Tibial nerve (tissue), 4 donors: ENCODE measurements around the gene LRRN2. TPM values are rescaled to one million over a fixed set of nuclear protein-coding genes. Genes with fewer than 3 reads are reported as not detected.

Source experiments
- DNase-seq, 2 donors: peaks; one replicate each; pipeline ENCODE4 v3.0.0-alpha.2; 2019; ENCODE audit warnings: low spot score in 2 of 2
- H3K27ac ChIP-seq, 4 donors: fragments of 200-600 bp; sonication (generic) in 3 of 4; one replicate each; pipeline ENCODE4 v1.5.1; 2017 to 2019; ENCODE audit warnings: mild to moderate bottlenecking in 1 of 4
- H3K27me3 ChIP-seq, 2 donors: fragments of 200-600 bp; sonication (generic) in 1 of 2; one replicate each; pipeline versions ENCODE4 v1.5.1 to v1.6.0; 2017 to 2019
- H3K36me3 ChIP-seq, 3 donors: fragments of 200-600 bp; sonication (generic); one replicate each; pipeline ENCODE4 v1.5.1; 2018 to 2019
- H3K4me1 ChIP-seq, 4 donors: fragments of 200-600 bp; sonication (generic) in 3 of 4; one replicate each; pipeline ENCODE4 v1.5.1; 2017 to 2019
- H3K4me3 ChIP-seq, 4 donors: fragments of 200-600 bp; sonication (generic) in 3 of 4; one replicate each; pipeline ENCODE4 v1.5.1; 2017 to 2019; ENCODE audit warnings: mild to moderate bottlenecking in 1 of 4, moderate library complexity in 1 of 4
- H3K9me3 ChIP-seq, 4 donors: fragments of 200-600 bp; sonication (generic) in 3 of 4; one replicate each; pipeline ENCODE4 v1.5.1; 2017 to 2019
- CTCF ChIP-seq, 5 experiments: fragments of 200-600 bp in 3 of 5; fragments of 450-650 bp in 2 of 5; sonication (generic) in 3 of 5; IDR thresholded peaks; one replicate each; pipeline ENCODE4 v1.5.1; 2016 to 2019; ENCODE audit warnings: antibody characterized with exemption in 5 of 5, mild to moderate bottlenecking in 3 of 5, moderate library complexity in 2 of 5
- EP300 ChIP-seq, 2 donors: sonication (generic); formaldehyde crosslinking; IDR thresholded peaks; one replicate each; pipeline ENCODE4 v1.6.1; 2017; ENCODE audit warnings: antibody characterized with exemption in 2 of 2, mild to moderate bottlenecking in 1 of 2
- POLR2A ChIP-seq, 2 donors: fragments of 450-650 bp; IDR thresholded peaks; one replicate each; pipeline ENCODE4 v1.6.1; 2017; ENCODE audit warnings: antibody characterized with exemption in 2 of 2, mild to moderate bottlenecking in 2 of 2, moderate library complexity in 2 of 2
- WGBS, 2 donors: methylation state at CpG; one replicate each; pipeline ENCODE4 v1.1.5; 2018; 5-methylcytosine and 5-hydroxymethylcytosine counted together
- total RNA-seq, 4 donors: library from RNA; depleted of rRNA; stranded (reverse); fragments of >200 nt; gene quantifications; one replicate each; pipeline ENCODE4 v1.1.0, GENCODE V29; 2016

Gene LRRN2
- total RNA-seq, 4 donors from 2014 or later: 3.6 to 22.9 (median 14.5) TPM

DNA sequence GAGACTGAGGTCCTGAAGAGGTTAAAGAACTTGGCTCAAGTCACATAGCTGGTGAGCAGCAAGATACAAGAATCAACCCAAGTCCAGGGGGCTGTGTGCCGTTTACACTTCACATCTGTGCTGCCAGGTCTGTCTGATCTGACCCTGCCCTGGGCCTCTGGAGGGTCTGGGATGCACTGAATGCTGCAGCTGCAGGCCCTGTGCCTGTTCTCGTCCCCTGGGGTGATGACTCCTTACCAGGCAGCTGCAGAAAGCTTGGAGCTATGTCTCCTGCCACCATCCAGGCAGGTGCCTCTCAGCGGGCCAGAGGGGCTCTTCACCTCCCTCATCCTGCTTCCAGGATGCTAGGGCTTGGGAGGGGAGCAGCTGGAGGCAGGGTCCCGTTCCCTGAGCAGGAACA is 63.5 kb downstream of the LRRN2 start:
- H3K36me3 ChIP-seq: no peaks in the 10 kb centered on the region
- TF ChIP-seq EP300 (IDR thresholded peaks at IDR 0.05): no peak
- no peak for TF ChIP-seq CTCF (IDR thresholded peaks at IDR 0.05)
- TF ChIP-seq POLR2A (IDR thresholded peaks at IDR 0.05): no peak

GRCh38 chr1:204621396-204621795 is 64.1 kb downstream of the LRRN2 start:
- 75 to 83% methylated on average over 3 of the region's 3 CpGs for WGBS, 2 donors
- H3K36me3 ChIP-seq: no peaks in the 10 kb centered on the region
- no peak for TF ChIP-seq CTCF (IDR thresholded peaks at IDR 0.05)
- no peak for TF ChIP-seq POLR2A (IDR thresholded peaks at IDR 0.05)
- no peak for TF ChIP-seq EP300 (IDR thresholded peaks at IDR 0.05)
- H3K27me3 ChIP-seq: no peaks in the 10 kb centered on the region
- no peak overlapping the region for H3K27ac ChIP-seq
- H3K9me3 ChIP-seq: no peaks in the 10 kb centered on the region
- no peak overlapping the region for H3K4me3 ChIP-seq
- peaks cover 0 to 38% (median 7%) of the 10 kb centered on the region in 4 donors for H3K4me1 ChIP-seq
- no peak for DNase-seq

More for the DNA sequence above, 63.5 kb downstream of the LRRN2 start:
- H3K27me3 ChIP-seq: no peaks in the 10 kb centered on the region
- WGBS, 2 donors: 70 to 86% methylated on average over 3 to 4 of the region's 4 CpGs
- H3K4me1 ChIP-seq: peaks cover 0 to 38% (median 7%) of the 10 kb centered on the region in 4 donors
- H3K27ac ChIP-seq: no peak overlapping the region
- no peaks in the 10 kb centered on the region for H3K9me3 ChIP-seq
- no peak for DNase-seq
- H3K4me3 ChIP-seq: no peak overlapping the region

GRCh38 chr1:204619721-204620120 is 65.8 kb downstream of the LRRN2 start:
- Histone ChIP-seq H3K9me3 (no peaks in the 10 kb centered on the region), H3K27ac (no peak overlapping the region), H3K4me1 (peaks cover 0 to 32% (median 7%) of the 10 kb centered on the region in 4 donors), H3K4me3 (no peak overlapping the region), H3K36me3 (no peaks in the 10 kb centered on the region), H3K27me3 (no peaks in the 10 kb centered on the region)
- TF ChIP-seq POLR2A (IDR thresholded peaks at IDR 0.05): no peak
- no peak for TF ChIP-seq EP300 (IDR thresholded peaks at IDR 0.05)
- TF ChIP-seq CTCF (IDR thresholded peaks at IDR 0.05): no peak
- WGBS, 2 donors: 82 to 90% methylated on average over 6 to 10 of the region's 13 CpGs
- DNase-seq: no peak

DNA sequence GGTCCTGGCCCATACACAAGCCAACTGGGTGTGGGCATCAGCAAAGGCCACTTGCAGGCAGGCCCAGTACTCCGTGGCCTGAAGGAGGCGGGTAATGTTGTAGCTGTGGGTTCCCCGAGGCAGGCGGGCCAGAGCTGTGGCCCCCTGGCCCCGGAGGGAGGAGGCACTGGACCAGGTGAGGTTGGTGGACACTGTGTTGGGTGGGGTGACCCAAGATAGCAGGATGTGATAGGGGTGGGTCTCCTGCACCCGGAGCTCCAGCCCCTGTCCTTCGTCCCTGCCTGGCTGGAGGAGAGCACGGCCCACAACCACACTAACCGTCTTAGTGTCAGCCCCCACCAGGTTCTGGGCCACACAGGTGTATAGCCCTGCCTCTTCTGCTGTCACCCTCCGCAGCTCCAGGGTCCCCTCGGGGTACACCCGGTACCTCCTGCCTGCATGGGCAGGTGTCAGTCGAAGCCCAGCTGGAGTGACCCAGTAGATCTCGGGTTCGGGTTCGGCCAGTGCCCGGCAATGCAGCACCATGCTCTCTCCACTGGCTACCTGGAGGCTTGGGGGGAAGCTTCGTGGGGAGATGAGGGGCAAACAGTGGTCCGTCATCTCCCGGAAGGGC is 67.3 kb downstream of the LRRN2 start:
- no peak overlapping the region for H3K27ac ChIP-seq
- WGBS, 2 donors: 93 to 99% methylated on average over 20 of the region's 20 CpGs
- peaks cover 0 to 17% (median 3%) of the 10 kb centered on the region in 4 donors for H3K4me1 ChIP-seq
- DNase-seq: no peak
- H3K36me3 ChIP-seq: no peaks in the 10 kb centered on the region
- no peak for TF ChIP-seq EP300 (IDR thresholded peaks at IDR 0.05)
- no peak for TF ChIP-seq CTCF (IDR thresholded peaks at IDR 0.05)
- no peak for TF ChIP-seq POLR2A (IDR thresholded peaks at IDR 0.05)
- no peak overlapping the region for H3K4me3 ChIP-seq
- no peaks in the 10 kb centered on the region for H3K9me3 ChIP-seq
- no peaks in the 10 kb centered on the region for H3K27me3 ChIP-seq

DNA sequence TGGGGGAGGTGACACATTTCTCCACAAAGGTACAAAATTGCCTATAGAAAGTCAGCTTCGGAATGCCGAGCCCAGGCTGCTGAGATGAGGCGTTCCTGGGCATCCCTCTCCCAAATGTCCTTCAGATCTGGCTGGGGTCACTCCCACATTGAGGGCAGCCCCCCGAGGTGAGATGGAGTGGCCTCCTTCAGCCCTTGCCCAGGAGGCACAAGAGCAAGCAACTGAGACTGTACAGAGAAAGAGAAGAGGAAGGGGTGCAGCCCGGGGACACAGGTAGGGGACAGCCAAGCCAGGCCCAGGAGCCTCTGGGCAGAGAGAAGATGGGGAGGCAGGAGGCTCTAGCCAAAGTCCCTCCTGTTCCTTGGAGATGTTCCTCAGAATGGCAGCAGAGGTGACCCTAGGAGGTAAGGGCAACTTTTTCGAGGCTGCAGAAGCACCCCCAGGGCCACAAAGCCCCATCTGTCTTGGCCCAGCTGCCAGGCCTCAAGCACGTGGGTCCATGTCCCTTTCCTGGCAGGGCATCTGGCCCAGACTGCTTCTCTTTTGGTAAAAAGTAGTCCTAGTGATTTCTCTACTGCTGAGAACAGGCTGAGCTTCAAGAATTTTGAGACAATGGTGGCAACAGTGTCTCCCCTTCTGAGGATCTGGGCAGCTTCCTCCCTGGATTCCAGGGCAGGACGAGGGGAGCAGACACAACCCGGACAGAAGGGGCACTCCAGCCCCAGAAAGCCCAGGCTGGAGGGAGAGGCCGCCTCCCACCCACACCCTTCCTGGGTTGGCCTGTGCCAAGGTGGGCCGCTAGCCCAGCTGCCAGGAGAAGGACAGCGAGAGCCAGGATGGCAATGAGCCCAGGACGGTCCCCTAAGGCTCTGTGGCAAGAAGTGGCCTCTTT is 68.0 kb downstream of the LRRN2 start:
- H3K27me3 ChIP-seq: no peaks in the 10 kb centered on the region
- DNase-seq: no peak
- 68 to 69% methylated on average over 8 to 13 of the region's 13 CpGs for WGBS, 2 donors
- H3K27ac ChIP-seq: no peak overlapping the region
- no peaks in the 10 kb centered on the region for H3K36me3 ChIP-seq
- no peaks in the 10 kb centered on the region for H3K9me3 ChIP-seq
- TF ChIP-seq POLR2A (IDR thresholded peaks at IDR 0.05) (no peak), EP300 (IDR thresholded peaks at IDR 0.05) (no peak), CTCF (IDR thresholded peaks at IDR 0.05) (no peak)
- peaks cover 0 to 10% (median 0%) of the 10 kb centered on the region in 4 donors for H3K4me1 ChIP-seq
- no peak overlapping the region for H3K4me3 ChIP-seq
